Neural progenitor cell (in vitro differentiated cells): ENCODE results near the gene LGR4.

Experiments used
- CTCF ChIP-seq: fragments of 200-600 bp; sonication (generic); IDR thresholded peaks from 2 replicates; pipeline ENCODE4 v1.5.1; 2017; ENCODE audit warnings: antibody characterized with exemption, mild to moderate bottlenecking
- EZH2 ChIP-seq: fragments of 200-600 bp; sonication (generic); IDR thresholded peaks from 2 replicates; pipeline ENCODE4 v1.6.1; 2017; ENCODE audit warnings: antibody characterized with exemption, mild to moderate bottlenecking, moderate library complexity
- EZH2phosphoT487 ChIP-seq: fragments of 200-600 bp; sonication (generic); IDR thresholded peaks from 2 replicates; pipeline ENCODE4 v1.6.1; 2017; ENCODE audit warnings: antibody characterized with exemption

DNA sequence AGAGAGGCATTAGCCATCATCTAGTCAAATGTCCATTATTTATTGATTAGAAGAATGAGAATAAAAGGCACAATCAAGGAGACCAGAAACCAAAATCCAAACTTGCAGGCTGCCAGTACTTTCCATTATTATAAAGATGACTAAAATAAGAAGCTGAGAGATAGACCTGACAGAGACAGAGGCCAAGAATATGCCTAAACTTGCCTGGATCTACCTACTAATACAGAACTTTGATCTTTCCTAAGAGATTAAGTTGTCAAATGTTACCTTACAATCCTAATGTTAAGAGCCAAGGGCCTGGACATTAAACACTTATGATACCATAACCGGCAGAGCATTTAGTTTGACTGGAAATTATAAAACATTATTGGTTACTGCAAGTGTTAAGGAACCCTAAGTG lies 6.2 kb downstream of the LGR4 start:
- no peak for TF ChIP-seq CTCF
- TF ChIP-seq EZH2phosphoT487: no peak
- no peak for TF ChIP-seq EZH2
